Urinary bladder (tissue), 4 donors: ENCODE results near the gene POLR1E. TPM values are rescaled to one million over a fixed set of nuclear protein-coding genes. Genes with fewer than 3 reads are reported as not detected.
A peak's percentile ranks its signal among the peaks of the same experiment; 100 is the strongest.
"Not testable (repeated sequence)": the region's sequence is repeated elsewhere in the genome, so short reads cannot be mapped to it uniquely, and the experiment has no call there.

Experiments used
- DNase-seq: peaks from one replicate; pipeline ENCODE4 v3.0.0-alpha.2; 2015; ENCODE audit errors: extremely low spot score
- H3K27ac ChIP-seq: one replicate; pipeline ENCODE4 v1.5.1; 2013; ENCODE audit warnings: low read depth, mild to moderate bottlenecking, moderate library complexity
- H3K36me3 ChIP-seq: one replicate; pipeline ENCODE4 v1.6.1; 2013; ENCODE audit warnings: mild to moderate bottlenecking, moderate library complexity; ENCODE audit not compliant: insufficient read depth
- H3K4me1 ChIP-seq: one replicate; pipeline ENCODE4 v1.6.1; 2013; ENCODE audit warnings: mild to moderate bottlenecking, moderate library complexity; ENCODE audit not compliant: insufficient read depth
- H3K4me3 ChIP-seq: one replicate; pipeline ENCODE4 v1.5.1; 2013; ENCODE audit warnings: low read depth, low read length
- whole genome bisulfite sequencing: extraction: QIAGEN DNeasy Blood & Tissue Kit; methylation state at CpG from one replicate; pipeline ENCODE4 v1.1.7; 2013; 5-methylcytosine and 5-hydroxymethylcytosine counted together
- polyA plus RNA-seq: library from polyadenylated mRNA; stranded (reverse); fragments of 200-250 nt; gene quantifications from one replicate; pipeline ENCODE4 v1.2.3, GENCODE V29; 2013
- total RNA-seq: library from RNA; depleted of rRNA; stranded (reverse); fragments of >200 nt; gene quantifications from one replicate; pipeline ENCODE4 v1.2.3, GENCODE V29; 2014
- donor health status: healthy with polysubstance abuse.
- donor health status: healthy.

The POLR1E gene
- total and polyA plus RNA-seq, 2 donors: 26.6 to 32.4 TPM

DNA sequence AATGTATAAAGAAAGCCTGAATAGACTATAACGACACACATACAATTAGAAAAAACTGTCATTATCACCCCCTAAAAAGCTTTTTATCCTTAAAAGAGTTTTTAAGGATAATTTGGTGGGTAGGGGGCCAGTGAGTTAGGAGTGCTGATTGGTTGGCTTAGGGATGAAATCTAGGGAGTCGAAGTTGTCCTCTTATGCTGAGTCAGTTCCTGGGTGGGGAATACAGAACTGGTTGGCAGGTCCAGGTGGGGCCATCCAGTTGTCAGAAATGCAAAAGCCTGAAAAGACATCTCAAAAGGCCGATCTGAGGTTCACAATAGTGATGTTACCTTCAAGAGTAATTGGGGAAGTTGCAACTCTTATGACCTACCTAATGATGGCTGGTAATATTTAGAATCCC, 34.1 kb upstream of the POLR1E start:
- Histone ChIP-seq H3K36me3 (no peaks in the 10 kb centered on the region), H3K4me3 (no peak overlapping the region), H3K4me1 (peaks cover 3% of the 10 kb centered on the region), H3K27ac (no peak overlapping the region)
- no peak for DNase-seq
- WGBS: 59% methylated on average over 3 of the region's 3 CpGs

DNA sequence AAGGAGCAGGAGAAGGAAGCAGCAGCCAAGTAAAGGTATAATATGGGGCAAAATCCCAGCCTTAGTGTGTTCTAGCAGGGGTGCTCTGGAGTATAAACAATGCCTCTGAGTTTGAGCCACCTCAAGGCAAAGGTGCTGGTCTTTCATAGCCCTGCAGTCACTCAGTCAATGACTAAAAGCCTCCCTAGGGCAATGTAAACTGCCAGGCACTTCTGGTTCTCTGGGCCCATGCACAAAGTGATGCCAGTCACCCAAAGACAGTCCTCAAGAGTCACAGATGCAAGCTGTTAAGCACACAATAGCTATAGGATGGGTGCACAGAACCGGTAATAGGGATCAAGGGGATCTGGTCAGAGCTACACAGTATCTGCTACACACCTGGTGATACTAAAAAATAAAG, 33.1 kb upstream of the POLR1E start:
- no peak for DNase-seq
- no peak overlapping the region for H3K4me3 ChIP-seq
- H3K36me3 ChIP-seq: no peaks in the 10 kb centered on the region
- H3K4me1 ChIP-seq: peaks cover 4% of the 10 kb centered on the region
- H3K27ac ChIP-seq: no peak overlapping the region
- 76% methylated on average over 1 of the region's 1 CpG for WGBS

DNA sequence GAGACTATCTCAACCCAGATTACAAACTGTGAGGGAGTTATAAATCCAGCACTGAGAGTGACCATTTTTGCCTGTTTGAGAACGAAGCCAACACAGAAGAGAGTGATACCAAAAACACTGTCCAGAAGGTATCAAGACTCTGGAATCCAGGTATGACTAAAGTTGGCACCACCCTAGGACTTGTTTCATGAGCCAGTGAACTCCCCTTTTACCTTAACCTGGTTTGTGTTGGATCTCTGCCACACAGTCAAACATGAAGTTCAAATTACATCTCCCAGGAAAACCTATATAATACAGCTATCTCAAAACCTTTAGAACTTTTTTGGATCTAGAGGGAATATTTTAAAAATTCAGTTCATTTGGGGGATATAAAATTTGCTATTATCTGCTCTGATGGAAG, 31.9 kb upstream of the POLR1E start:
- no peak for DNase-seq
- H3K27ac ChIP-seq: no peak overlapping the region
- WGBS: 90% methylated on average over 1 of the region's 1 CpG
- no peaks in the 10 kb centered on the region for H3K36me3 ChIP-seq
- H3K4me3 ChIP-seq: no peak overlapping the region
- H3K4me1 ChIP-seq: peaks cover 4% of the 10 kb centered on the region

DNA sequence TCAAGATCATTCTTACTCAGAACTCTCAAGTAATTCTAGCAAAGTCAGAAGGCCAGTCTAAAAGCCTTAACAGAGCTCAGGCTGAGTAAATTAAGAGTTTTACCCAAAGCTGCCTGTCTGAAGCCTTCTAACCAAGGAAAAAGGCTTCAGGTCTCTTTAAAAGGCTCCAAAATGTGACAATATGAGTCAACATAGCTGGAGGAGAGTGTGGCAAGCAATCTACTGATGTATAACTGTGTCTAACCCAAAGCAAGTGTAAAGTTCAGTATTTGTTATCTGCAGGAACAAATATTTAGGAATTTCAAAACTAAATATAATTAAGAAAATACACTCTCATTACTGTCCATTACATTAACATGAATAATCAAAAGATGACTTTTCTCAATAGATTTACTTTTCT, 31.5 kb upstream of the POLR1E start:
- Histone ChIP-seq H3K4me3 (no peak overlapping the region), H3K36me3 (no peaks in the 10 kb centered on the region), H3K27ac (no peak overlapping the region), H3K4me1 (peaks cover 4% of the 10 kb centered on the region)
- DNase-seq: no peak

DNA sequence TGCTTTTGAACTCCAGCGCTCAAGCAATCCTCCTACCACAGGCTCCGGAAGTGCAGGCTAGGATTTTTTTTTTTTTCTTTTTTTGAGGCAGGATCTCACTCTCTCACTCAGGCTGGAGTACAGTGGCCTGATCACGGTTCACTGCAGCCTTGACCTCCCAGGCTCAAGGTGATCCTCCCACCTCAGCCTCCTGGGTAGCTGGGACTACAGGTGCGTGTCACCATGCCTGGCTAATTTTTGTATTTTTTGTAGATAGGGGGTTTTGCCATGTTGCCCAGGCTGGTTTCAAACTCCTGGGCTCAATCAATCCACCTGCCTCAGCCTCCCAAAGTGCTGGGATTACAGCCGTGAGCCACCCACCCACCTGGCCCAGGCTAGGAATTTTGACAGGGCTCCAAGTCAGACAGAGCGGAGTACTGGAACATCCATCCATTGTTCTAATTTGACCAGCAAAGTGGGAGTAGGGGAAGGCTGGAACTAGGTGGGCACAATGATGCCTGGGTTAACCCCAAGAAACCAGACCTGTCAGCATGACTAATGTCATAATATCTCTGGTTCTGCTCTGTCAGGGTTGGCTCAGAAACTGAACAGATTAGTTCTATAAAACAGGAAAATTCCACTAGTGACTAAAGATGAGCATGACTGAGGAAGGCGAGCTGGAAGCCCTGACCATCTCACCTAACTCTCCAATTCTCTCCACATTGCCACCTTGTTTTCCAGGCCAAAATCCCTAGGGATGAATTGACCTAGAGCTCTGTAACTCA, 29.7 kb upstream of the POLR1E start:
- Histone ChIP-seq H3K4me1 (peaks cover 4% of the 10 kb centered on the region), H3K36me3 (no peaks in the 10 kb centered on the region), H3K4me3 (no peak overlapping the region), H3K27ac (no peak overlapping the region)
- no peak for DNase-seq
- 81% methylated on average over 7 of the region's 7 CpGs for WGBS

DNA sequence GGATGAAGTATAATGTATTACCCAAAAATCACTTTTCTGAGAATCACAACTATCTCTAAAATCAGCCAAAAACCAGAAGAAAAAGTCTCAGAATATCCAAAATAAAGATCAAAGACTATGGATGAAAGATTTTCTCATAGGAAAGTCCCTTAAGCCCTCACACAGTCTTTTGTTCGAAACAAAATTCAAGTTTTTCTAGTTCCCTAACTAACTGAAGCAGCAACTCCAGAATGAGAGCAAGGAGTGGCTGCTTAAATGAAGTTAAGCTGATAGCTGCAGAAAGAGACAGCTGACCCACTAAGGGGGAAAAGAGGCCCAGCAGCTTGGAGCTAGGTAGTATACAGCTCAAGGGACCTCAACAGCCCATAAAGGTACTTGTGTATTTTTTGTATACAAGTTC, 28.9 kb upstream of the POLR1E start:
- no peak for DNase-seq
- H3K4me3 ChIP-seq: no peak overlapping the region
- H3K27ac ChIP-seq: no peak overlapping the region
- 84% methylated on average over 1 of the region's 1 CpG for WGBS
- H3K36me3 ChIP-seq: no peaks in the 10 kb centered on the region
- H3K4me1 ChIP-seq: peaks cover 4% of the 10 kb centered on the region

DNA sequence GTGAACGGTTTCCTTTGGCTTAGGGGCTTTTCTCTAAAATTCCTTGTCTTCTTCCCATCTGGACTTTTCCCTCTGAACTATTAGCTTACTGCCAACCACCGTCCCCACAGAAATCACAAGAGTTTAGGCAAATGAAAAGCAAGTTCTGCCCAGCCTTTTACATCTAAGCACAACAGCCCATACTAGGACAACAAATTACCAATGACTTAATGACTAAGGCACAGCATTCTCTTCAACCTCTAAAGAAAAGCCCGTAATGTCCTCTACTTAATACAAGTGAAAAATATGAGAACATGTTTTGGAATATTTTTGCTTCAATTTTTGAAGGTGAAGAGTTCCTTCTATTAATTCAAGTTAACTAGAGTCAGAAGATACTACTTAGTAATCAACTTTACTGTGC, 21.7 kb upstream of the POLR1E start:
- no peak for DNase-seq
- no peaks in the 10 kb centered on the region for H3K4me1 ChIP-seq
- H3K27ac ChIP-seq: no peak overlapping the region
- peak overlapping the region; percentile 12 for H3K4me3 ChIP-seq
- no peaks in the 10 kb centered on the region for H3K36me3 ChIP-seq
- 29% methylated on average over 3 of the region's 3 CpGs for WGBS

DNA sequence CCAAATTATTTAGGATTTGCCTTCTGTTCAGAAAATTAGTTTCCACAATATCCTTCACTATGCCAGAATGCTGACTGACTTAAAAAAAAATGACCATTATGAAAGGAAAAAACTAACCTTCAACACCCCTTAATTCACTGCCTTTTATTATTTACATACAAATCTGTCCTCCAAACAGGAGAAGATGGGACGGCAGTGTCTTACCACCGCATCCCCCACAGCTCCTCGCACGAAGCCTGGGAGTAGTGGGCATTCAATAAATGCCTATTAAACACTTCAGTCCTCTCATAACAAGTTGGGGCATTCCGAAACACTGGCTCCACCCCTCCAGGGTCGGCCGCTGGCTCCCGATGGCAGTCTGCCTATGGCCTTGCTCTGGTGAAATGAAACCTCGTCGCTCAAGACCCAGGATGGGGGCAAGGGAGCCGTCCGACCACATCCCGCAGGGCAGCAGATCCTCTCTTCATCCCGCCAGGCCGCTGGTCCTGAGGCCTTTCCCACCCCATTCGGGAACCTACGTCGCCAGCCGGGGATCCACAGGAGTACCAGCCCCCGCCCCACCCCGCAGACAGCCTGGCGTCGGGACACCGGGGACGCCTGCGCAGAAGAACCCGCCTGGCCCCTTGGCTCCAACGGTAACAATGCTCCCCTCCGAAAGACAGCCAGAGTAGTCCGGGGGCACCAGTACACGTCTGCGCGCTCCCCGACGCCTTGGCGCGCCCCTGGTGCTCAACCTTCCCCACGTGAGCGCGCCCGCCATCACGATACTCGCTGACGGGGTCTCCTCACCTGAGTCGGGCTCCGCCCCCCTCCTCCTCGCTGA, 21.1 kb upstream of the POLR1E start:
- peak; percentile 46 for DNase-seq
- Histone ChIP-seq H3K27ac (peak overlapping the region; percentile 97), H3K4me3 (peak overlapping the region; percentile 71), H3K4me1 (no peaks in the 10 kb centered on the region), H3K36me3 (no peaks in the 10 kb centered on the region)
- WGBS: under 1% methylated on average over 47 of the region's 47 CpGs

DNA sequence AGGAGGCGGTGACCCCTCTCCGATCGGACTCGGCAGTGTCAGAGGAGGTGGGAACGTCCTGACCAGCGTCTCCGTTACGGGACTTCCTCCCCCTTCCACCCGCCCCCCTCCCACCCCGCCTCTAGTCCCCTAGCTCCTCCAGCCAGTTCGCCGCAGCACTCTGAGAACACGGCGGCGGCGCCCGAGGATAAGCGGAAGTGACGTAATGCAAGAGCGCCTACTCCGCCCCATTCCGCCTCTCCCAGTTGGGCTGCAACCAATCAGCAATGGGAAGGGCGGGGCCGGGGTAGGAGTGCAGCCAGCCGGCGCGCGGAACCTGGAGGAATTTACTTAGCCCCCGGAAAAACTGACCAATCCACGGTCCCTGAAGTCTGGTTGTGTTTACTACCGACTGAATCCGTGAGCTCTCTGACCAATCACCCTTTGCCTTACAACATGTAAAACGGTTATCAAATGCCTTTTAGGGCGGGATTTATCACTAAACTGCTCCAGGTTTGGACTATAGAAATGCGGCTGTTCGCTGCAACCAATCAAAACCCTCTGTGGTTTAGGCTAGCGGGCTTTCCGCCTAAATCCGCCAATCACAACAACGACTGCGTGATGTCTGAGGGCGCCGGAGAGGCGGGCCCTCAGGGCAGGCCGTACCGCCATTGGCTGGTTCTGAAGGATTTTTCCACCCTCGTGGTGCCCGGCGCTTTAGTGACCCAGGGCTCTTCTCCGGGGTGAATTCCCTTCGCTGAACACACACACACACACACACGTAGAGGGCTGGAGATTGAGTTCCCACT, 20.3 kb upstream of the POLR1E start, which contains the start of gene ZBTB5:
Gene ZBTB5, minus strand, starts transcription at position 202 of the 788 bp plus-strand sequence. CDS start 22,899 bp downstream, outside the sequence.
- DNase-seq: peak; percentile 99
- Histone ChIP-seq H3K27ac (peak within 1 kb of the TSS; percentile 97), H3K4me1 (no peaks in the 10 kb centered on the region), H3K4me3 (peak within 1 kb of the TSS; percentile 71), H3K36me3 (no peaks in the 10 kb centered on the region)
- WGBS: under 1% methylated on average over 52 of the region's 52 CpGs

DNA sequence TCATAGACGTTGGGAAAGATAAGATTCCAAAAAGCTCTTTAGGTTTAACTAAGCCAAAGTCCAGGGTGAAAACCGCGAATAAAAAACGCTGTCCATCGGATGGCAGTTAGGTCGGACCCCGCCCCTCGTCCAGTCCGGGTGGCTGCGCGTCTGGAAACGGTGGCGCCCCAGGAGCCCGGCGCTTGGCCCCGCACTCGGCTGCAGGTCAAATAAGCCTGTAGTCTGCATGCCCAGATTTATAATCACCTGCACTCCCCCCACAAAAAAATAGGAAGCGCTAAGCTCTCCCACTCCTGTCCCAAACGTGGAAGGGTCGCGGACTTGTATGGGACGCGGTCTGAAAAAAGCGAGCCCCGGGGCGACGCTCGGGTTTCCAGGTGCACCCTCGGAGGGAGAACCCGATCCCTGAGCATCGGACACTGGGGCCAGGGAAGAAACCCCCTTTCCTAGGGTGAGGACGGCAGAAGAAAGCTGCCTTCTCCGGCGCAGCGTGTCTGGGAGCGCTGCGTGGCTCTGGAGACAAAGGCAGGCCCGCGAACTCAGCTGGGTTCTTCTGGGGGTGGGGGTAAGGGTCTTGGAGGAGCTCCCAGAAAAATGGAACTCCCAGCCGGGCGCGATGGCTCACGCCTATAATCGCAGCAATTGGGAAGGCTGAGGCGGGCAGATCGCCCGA, 19.6 kb upstream of the POLR1E start:
- under 1% methylated on average over 47 of the region's 47 CpGs for WGBS
- Histone ChIP-seq H3K4me1 (no peaks in the 10 kb centered on the region), H3K4me3 (peak overlapping the region; percentile 47), H3K36me3 (no peaks in the 10 kb centered on the region), H3K27ac (peak overlapping the region; percentile 40)
- peak; percentile 37 for DNase-seq

DNA sequence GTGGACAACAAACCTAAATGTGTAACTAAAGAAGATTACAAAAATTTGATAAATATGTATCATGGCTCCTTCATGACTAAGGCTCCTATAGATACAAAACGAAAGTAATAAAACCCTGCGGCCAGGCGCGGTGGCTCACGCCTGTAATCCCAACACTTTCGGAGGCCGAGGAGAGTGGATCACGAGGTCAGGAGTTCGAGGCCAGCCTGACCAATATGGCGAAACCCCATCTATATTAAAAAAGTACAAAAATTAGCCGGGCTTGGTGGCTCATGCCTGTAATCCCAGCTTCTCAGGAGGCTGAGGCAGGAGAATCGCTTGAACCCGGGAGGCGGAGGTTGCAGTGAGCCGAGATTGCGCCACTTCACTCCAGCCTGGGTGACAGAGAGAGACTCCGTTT, 18.2 kb upstream of the POLR1E start:
- not testable (repeated sequence) for DNase-seq, H3K4me1 ChIP-seq, H3K27ac ChIP-seq, H3K36me3 ChIP-seq, H3K4me3 ChIP-seq
- 94% methylated on average over 17 of the region's 17 CpGs for WGBS

DNA sequence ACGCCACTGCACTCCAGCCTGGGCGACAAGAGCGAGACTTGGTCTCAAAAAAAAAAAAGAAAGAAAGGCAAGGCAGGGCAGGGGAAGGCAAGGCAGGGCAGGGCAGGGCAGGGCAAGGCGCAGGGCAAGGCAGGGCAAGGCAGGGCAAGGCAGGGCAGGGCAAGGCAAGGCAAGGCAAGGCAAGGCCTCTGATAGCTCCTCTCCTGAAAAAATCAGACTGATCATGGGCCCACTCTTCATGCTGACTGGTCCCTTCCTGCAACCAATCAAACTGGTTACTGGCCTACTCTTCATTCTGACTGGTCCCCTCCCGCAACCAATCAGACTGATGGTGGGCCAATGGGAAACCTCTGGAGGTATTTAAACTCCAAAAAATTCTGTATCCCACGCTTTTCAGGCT, 17.1 kb upstream of the POLR1E start:
- Histone ChIP-seq H3K27ac (no peak overlapping the region), H3K4me1 (no peaks in the 10 kb centered on the region), H3K36me3 (no peaks in the 10 kb centered on the region), H3K4me3 (no peak overlapping the region)
- no peak for DNase-seq
- WGBS: 96% methylated on average over 6 of the region's 6 CpGs
